DOHH2 (cell line): ENCODE data around the gene GSK3B.

Source experiments
- H3F3A ChIP-seq: fragments of 200-600 bp; sonication (generic), shearing (Covaris generic); 2 replicates; pipeline ENCODE4 v1.6.0; 2016; ENCODE audit warnings: antibody characterized with exemption, mild to moderate bottlenecking; ENCODE audit not compliant: control insufficient read depth, insufficient read depth
- H3K27ac ChIP-seq: fragments of 200-600 bp; sonication (generic); 2 replicates; pipeline ENCODE4 v1.5.1; 2014; ENCODE audit warnings: low read depth, mild to moderate bottlenecking, low read length, moderate library complexity
- H3K27me3 ChIP-seq: fragments of 200-600 bp; sonication (generic); 2 replicates; pipeline ENCODE4 v1.6.1; 2014; ENCODE audit warnings: mild to moderate bottlenecking, low read length, mixed read lengths; ENCODE audit not compliant: control insufficient read depth
- H3K36me3 ChIP-seq: fragments of 200-600 bp; sonication (generic); 2 replicates; pipeline ENCODE4 v1.6.1; 2014; ENCODE audit warnings: mild to moderate bottlenecking, low read length, moderate library complexity, mixed read lengths; ENCODE audit not compliant: control insufficient read depth
- H3K4me1 ChIP-seq: fragments of 200-600 bp; sonication (generic); 2 replicates; pipeline ENCODE4 v1.6.1; 2014; ENCODE audit warnings: mild to moderate bottlenecking, low read length, mixed read lengths; ENCODE audit not compliant: control insufficient read depth
- H3K4me2 ChIP-seq: fragments of 200-600 bp; sonication (generic); 2 replicates; pipeline ENCODE4 v1.6.0; 2014; ENCODE audit warnings: mild to moderate bottlenecking, low read length, moderate library complexity
- H3K4me3 ChIP-seq: fragments of 200-600 bp; sonication (generic); 2 replicates; pipeline ENCODE4 v1.5.1; 2014; ENCODE audit warnings: mild to moderate bottlenecking, low read length, mixed read lengths
- H3K79me2 ChIP-seq: fragments of 200-600 bp; sonication (generic); 2 replicates; pipeline ENCODE4 v1.6.1; 2014; ENCODE audit warnings: mild to moderate bottlenecking, low read length, mixed read lengths; ENCODE audit not compliant: control insufficient read depth
- H3K9me2 ChIP-seq: fragments of 200-600 bp; sonication (generic); replicated peaks from 2 replicates; pipeline ENCODE4 v1.6.1; 2014; ENCODE audit warnings: mild to moderate bottlenecking, low read length, mixed read lengths; ENCODE audit not compliant: control insufficient read depth
- H3K9me3 ChIP-seq: fragments of 200-600 bp; sonication (generic); 2 replicates; pipeline ENCODE4 v1.6.1; 2014; ENCODE audit warnings: antibody characterized with exemption, low read length, mixed read lengths; ENCODE audit not compliant: control insufficient read depth, insufficient read depth
- H4K20me1 ChIP-seq: fragments of 200-600 bp; sonication (generic); 2 replicates; pipeline ENCODE4 v1.6.0; 2014; ENCODE audit warnings: low read depth, mild to moderate bottlenecking, antibody characterized with exemption, low read length, moderate library complexity; ENCODE audit not compliant: control insufficient read depth, insufficient read depth
- EZH2phosphoT487 ChIP-seq: fragments of 200-600 bp; sonication (generic); IDR thresholded peaks from 2 replicates; pipeline ENCODE4 v1.6.1; 2017; ENCODE audit warnings: borderline replicate concordance, mild to moderate bottlenecking, antibody characterized with exemption, low read length, moderate library complexity, mixed read lengths
- TF ChIP-seq, protein P1 (sequence below): fragments of 200-600 bp; sonication (generic); IDR thresholded peaks from one replicate; pipeline ENCODE4 v1.5.1; 2014; ENCODE audit warnings: antibody characterized with exemption, mild to moderate bottlenecking, low read depth, low read length; ENCODE audit not compliant: poor library complexity, severe bottlenecking

The GSK3B gene

DNA sequence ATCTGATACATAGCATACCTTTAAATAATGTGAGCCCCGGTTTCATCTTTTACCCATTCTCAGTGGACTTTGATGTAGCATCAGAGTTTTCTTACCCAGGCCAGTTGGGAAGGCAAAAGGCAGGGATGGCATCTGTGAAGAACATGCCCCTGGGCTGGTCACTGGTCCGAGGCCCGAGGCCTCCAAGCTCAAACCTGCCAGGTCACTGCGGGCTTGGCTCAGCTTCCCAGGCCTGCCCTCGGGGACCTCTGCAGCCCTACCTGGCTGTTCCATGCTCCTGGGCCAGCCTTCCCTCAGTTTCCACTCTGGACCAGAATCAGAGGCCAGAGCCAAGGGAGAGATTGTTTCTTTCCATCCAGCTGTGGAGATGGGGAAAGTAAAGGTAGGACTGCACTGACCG, 285.4 kb downstream of the GSK3B start:
- TF ChIP-seq EZH2phosphoT487: no peak
- TF ChIP-seq, protein P1, sequence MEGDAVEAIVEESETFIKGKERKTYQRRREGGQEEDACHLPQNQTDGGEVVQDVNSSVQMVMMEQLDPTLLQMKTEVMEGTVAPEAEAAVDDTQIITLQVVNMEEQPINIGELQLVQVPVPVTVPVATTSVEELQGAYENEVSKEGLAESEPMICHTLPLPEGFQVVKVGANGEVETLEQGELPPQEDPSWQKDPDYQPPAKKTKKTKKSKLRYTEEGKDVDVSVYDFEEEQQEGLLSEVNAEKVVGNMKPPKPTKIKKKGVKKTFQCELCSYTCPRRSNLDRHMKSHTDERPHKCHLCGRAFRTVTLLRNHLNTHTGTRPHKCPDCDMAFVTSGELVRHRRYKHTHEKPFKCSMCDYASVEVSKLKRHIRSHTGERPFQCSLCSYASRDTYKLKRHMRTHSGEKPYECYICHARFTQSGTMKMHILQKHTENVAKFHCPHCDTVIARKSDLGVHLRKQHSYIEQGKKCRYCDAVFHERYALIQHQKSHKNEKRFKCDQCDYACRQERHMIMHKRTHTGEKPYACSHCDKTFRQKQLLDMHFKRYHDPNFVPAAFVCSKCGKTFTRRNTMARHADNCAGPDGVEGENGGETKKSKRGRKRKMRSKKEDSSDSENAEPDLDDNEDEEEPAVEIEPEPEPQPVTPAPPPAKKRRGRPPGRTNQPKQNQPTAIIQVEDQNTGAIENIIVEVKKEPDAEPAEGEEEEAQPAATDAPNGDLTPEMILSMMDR: no peak
- Histone ChIP-seq H4K20me1 (no peaks in the 10 kb centered on the region), H3K27ac (no peak overlapping the region), H3K9me2 (no peaks in the 10 kb centered on the region), H3K27me3 (no peaks in the 10 kb centered on the region), H3K4me2 (no peak overlapping the region), H3K4me1 (peaks cover 9% of the 10 kb centered on the region), H3K36me3 (no peaks in the 10 kb centered on the region), H3F3A (no peaks in the 10 kb centered on the region), H3K4me3 (no peak overlapping the region), H3K79me2 (no peaks in the 10 kb centered on the region), H3K9me3 (no peaks in the 10 kb centered on the region)

DNA sequence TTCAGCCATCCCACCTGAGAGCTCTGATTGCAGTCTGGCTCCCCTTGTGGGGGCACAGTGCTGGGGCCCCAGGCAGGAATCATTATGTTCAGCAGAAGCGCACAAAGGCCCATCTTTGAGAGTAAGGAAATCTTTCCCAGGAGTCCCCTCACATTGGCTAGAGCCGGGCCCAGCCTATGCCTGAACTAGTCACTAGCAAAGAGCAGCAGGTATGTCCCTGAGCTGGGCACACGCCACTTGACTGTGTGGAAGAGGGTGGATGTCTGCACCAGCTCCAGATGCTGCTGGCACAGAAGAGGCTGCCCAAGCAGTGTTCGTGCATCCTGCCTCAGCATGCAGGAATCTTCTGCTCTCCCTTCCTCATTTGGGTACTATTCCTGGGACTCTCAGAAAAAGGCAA, 286.0 kb downstream of the GSK3B start:
- Histone ChIP-seq H3K9me2 (no peaks in the 10 kb centered on the region), H3K36me3 (no peaks in the 10 kb centered on the region), H3K79me2 (no peaks in the 10 kb centered on the region), H3F3A (no peaks in the 10 kb centered on the region), H3K27me3 (no peaks in the 10 kb centered on the region), H4K20me1 (no peaks in the 10 kb centered on the region), H3K4me3 (no peak overlapping the region), H3K4me1 (peaks cover 9% of the 10 kb centered on the region), H3K27ac (no peak overlapping the region), H3K9me3 (no peaks in the 10 kb centered on the region), H3K4me2 (no peak overlapping the region)
- TF ChIP-seq EZH2phosphoT487: no peak

DNA sequence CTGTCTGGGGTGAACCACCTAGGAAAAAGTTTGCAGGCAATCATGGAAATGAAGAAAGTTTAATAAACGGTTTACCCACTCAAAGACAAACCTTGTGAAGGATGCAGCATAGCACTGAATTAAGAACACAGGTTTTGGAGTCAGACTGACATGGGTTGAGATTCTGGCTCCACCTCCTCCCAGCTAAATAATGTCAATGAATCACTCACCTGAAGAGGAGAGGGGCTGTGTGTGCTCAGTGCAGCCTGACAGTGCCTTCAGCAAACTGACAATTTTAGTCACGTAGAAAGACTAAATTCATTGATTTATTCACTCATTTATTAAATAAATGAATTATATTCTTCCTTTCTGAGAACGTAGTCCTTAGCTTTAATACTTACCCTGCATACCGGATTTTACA, 293.4 kb downstream of the GSK3B start:
- H3K79me2 ChIP-seq: no peaks in the 10 kb centered on the region
- H3K9me3 ChIP-seq: no peaks in the 10 kb centered on the region
- H3K4me2 ChIP-seq: no peak overlapping the region
- no peaks in the 10 kb centered on the region for H3K36me3 ChIP-seq
- H4K20me1 ChIP-seq: no peaks in the 10 kb centered on the region
- no peaks in the 10 kb centered on the region for H3K9me2 ChIP-seq
- no peaks in the 10 kb centered on the region for H3K4me1 ChIP-seq
- no peak overlapping the region for H3K4me3 ChIP-seq
- 0 out of 2 replicates have a peak, but pooled peaks cover 2% of the 10 kb centered on the region for H3K27me3 ChIP-seq
- TF ChIP-seq EZH2phosphoT487: no peak
- TF ChIP-seq, protein P1: no peak
- H3K27ac ChIP-seq: no peak overlapping the region
- H3F3A ChIP-seq: no peaks in the 10 kb centered on the region

DNA sequence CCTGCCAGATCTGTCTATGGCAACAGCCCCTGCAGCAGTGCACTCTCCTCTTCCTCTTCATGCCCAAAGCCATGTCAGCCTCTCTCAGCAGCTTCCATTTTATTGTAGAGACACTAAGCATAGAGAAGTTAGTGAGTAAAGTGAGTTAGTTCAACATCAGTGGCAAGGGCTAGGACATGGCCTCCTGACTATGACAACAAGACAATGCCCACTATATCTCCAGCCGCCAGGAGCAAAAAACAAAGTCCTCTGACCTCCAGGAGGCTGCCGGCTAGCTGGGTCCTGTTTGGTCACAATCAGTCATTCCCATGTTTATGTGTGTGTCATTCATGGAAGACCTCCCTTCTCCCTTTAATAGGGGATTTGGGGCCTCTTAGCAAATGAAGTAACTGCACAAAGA, 297.5 kb downstream of the GSK3B start:
- Histone ChIP-seq H3K4me2 (no peak overlapping the region), H3K4me3 (no peak overlapping the region), H3K9me3 (no peaks in the 10 kb centered on the region), H3K9me2 (no peaks in the 10 kb centered on the region), H3F3A (no peaks in the 10 kb centered on the region), H3K36me3 (no peaks in the 10 kb centered on the region), H3K79me2 (no peaks in the 10 kb centered on the region), H4K20me1 (no peaks in the 10 kb centered on the region), H3K27me3 (0 out of 2 replicates have a peak, but pooled peaks cover 2% of the 10 kb centered on the region), H3K27ac (no peak overlapping the region), H3K4me1 (no peaks in the 10 kb centered on the region)
- TF ChIP-seq, protein P1: no peak
- no peak for TF ChIP-seq EZH2phosphoT487
